Astrocyte (in vitro differentiated cells and primary cell): ENCODE results near the gene ADGRB2. TPM values are rescaled to one million over a fixed set of nuclear protein-coding genes. Genes with fewer than 3 reads are reported as not detected.
A peak's percentile ranks its signal among the peaks of the same experiment; 100 is the strongest.

Source experiments
- DNase-seq: peaks from one replicate; pipeline ENCODE4 v3.0.0-alpha.2; 2010; ENCODE audit warnings: low read depth
- FAIRE-seq: peaks from 2 replicates; lab custom pipeline; 2011; peaks lifted over from hg19 to GRCh38; lab: Jason Lieb, UNC
- H2AFZ ChIP-seq: 2 replicates; pipeline ENCODE4 v1.6.0; 2012; ENCODE audit warnings: low read depth, low read length, inconsistent platforms
- H3K27ac ChIP-seq: 2 replicates; pipeline ENCODE4 v1.5.1; 2011; ENCODE audit warnings: low read depth, low read length, inconsistent platforms
- H3K27me3 ChIP-seq: 2 replicates; pipeline ENCODE4 v1.6.0; 2011; ENCODE audit warnings: low read length, inconsistent platforms; ENCODE audit not compliant: insufficient read depth
- H3K36me3 ChIP-seq: 2 replicates; pipeline ENCODE4 v1.5.1; 2011; ENCODE audit warnings: low read length, inconsistent platforms; ENCODE audit not compliant: insufficient read depth
- H3K4me1 ChIP-seq: 2 replicates; pipeline ENCODE4 v1.5.1; 2011; ENCODE audit warnings: low read length, inconsistent platforms; ENCODE audit not compliant: insufficient read depth
- H3K4me2 ChIP-seq: 2 replicates; pipeline ENCODE4 v1.6.0; 2012; ENCODE audit warnings: low read length, inconsistent platforms
- H3K4me3 ChIP-seq: 2 replicates; pipeline ENCODE4 v1.5.1; 2011; ENCODE audit warnings: low read depth, mild to moderate bottlenecking, low read length, inconsistent platforms; ENCODE audit not compliant: insufficient read depth
- H3K79me2 ChIP-seq: 2 replicates; pipeline ENCODE4 v1.6.0; 2012; ENCODE audit warnings: mild to moderate bottlenecking, low read length, inconsistent platforms; ENCODE audit not compliant: insufficient read depth
- H3K9ac ChIP-seq: 2 replicates; pipeline ENCODE4 v1.6.0; 2012; ENCODE audit warnings: mild to moderate bottlenecking, low read length, inconsistent platforms
- H3K9me3 ChIP-seq: 2 replicates; pipeline ENCODE4 v1.5.1; 2012; ENCODE audit warnings: low read depth, mild to moderate bottlenecking, low read length, inconsistent platforms; ENCODE audit not compliant: insufficient read depth
- H4K20me1 ChIP-seq: 2 replicates; pipeline ENCODE4 v1.6.0; 2012; ENCODE audit warnings: low read length, inconsistent platforms; ENCODE audit not compliant: insufficient read depth
- H3K27ac Mint-ChIP-seq: one replicate; pipeline ENCODE4 v1.8.0; 2021; ENCODE audit warnings: mild to moderate bottlenecking, mixed read lengths; ENCODE audit not compliant: unreplicated experiment
- H3K27me3 Mint-ChIP-seq: one replicate; pipeline ENCODE4 v1.8.0; 2021; ENCODE audit warnings: low read depth, mixed read lengths; ENCODE audit not compliant: unreplicated experiment
- H3K36me3 Mint-ChIP-seq: one replicate; pipeline ENCODE4 v1.8.0; 2021; ENCODE audit warnings: low read depth, mixed read lengths; ENCODE audit not compliant: unreplicated experiment
- H3K4me1 Mint-ChIP-seq: one replicate; pipeline ENCODE4 v1.8.0; 2021; ENCODE audit warnings: low read depth, mixed read lengths; ENCODE audit not compliant: unreplicated experiment
- H3K4me3 Mint-ChIP-seq: one replicate; pipeline ENCODE4 v1.8.0; 2021; ENCODE audit warnings: mild to moderate bottlenecking, moderate library complexity, mixed read lengths; ENCODE audit not compliant: unreplicated experiment
- H3K9me3 Mint-ChIP-seq: one replicate; pipeline ENCODE4 v1.8.0; 2021; ENCODE audit warnings: mild to moderate bottlenecking, mixed read lengths; ENCODE audit not compliant: unreplicated experiment
- EZH2 ChIP-seq: IDR thresholded peaks from 2 replicates; pipeline ENCODE4 v1.6.1; 2012; ENCODE audit warnings: mild to moderate bottlenecking, low read length, inconsistent platforms; ENCODE audit not compliant: insufficient read depth
- total RNA-seq: library from RNA; stranded (reverse); gene quantifications from 2 replicates; pipeline ENCODE4 v1.2.1, GENCODE V29; 2021
- TF ChIP-seq, protein P1 (sequence below): IDR thresholded peaks from 2 replicates; pipeline ENCODE4 v1.5.1; 2011; ENCODE audit warnings: low read depth, mild to moderate bottlenecking, inconsistent platforms, low read length, moderate library complexity; ENCODE audit not compliant: insufficient read depth

ADGRB2 gene
- total RNA-seq, 1 donor from 2014 or later = 25.8 TPM

- no peak for TF ChIP-seq EZH2
- TF ChIP-seq, protein P1, sequence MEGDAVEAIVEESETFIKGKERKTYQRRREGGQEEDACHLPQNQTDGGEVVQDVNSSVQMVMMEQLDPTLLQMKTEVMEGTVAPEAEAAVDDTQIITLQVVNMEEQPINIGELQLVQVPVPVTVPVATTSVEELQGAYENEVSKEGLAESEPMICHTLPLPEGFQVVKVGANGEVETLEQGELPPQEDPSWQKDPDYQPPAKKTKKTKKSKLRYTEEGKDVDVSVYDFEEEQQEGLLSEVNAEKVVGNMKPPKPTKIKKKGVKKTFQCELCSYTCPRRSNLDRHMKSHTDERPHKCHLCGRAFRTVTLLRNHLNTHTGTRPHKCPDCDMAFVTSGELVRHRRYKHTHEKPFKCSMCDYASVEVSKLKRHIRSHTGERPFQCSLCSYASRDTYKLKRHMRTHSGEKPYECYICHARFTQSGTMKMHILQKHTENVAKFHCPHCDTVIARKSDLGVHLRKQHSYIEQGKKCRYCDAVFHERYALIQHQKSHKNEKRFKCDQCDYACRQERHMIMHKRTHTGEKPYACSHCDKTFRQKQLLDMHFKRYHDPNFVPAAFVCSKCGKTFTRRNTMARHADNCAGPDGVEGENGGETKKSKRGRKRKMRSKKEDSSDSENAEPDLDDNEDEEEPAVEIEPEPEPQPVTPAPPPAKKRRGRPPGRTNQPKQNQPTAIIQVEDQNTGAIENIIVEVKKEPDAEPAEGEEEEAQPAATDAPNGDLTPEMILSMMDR = no peak
- no peak overlapping the region for H2AFZ ChIP-seq
- Mint-ChIP-seq H3K36me3 (peaks cover 7% of the 10 kb centered on the region), H3K4me3 (peak overlapping the region; percentile 47), H3K27me3 (peaks cover 20% of the 10 kb centered on the region), H3K27ac (no peak overlapping the region), H3K9me3 (peaks cover 2% of the 10 kb centered on the region), H3K4me1 (peaks cover 7% of the 10 kb centered on the region)
- no peaks in the 10 kb centered on the region for H3K27me3 ChIP-seq
- no peak for DNase-seq
- H3K36me3 ChIP-seq = no peaks in the 10 kb centered on the region
- H3K27ac ChIP-seq = no peak overlapping the region
- no peaks in the 10 kb centered on the region for H3K79me2 ChIP-seq
- H3K4me1 ChIP-seq = peaks cover 4% of the 10 kb centered on the region
- peaks cover 8% of the 10 kb centered on the region for H4K20me1 ChIP-seq
- no peak overlapping the region for H3K4me2 ChIP-seq
- H3K9me3 ChIP-seq = no peaks in the 10 kb centered on the region
- no peak overlapping the region for H3K9ac ChIP-seq
- no peak for FAIRE-seq
- no peak overlapping the region for H3K4me3 ChIP-seq
Measured at GRCh38 chr1:31733389-31734219, 30.5 kb downstream of the ADGRB2 start.

GRCh38 chr1:31732751-31733289 lies 31.3 kb downstream of the ADGRB2 start:
- Mint-ChIP-seq H3K4me1 (peaks cover 7% of the 10 kb centered on the region), H3K4me3 (no peak overlapping the region), H3K27ac (no peak overlapping the region), H3K27me3 (peaks cover 19% of the 10 kb centered on the region), H3K9me3 (peaks cover 2% of the 10 kb centered on the region), H3K36me3 (peaks cover 7% of the 10 kb centered on the region)
- peaks cover 4% of the 10 kb centered on the region for H3K4me1 ChIP-seq
- no peaks in the 10 kb centered on the region for H3K79me2 ChIP-seq
- TF ChIP-seq EZH2 = no peak
- TF ChIP-seq, protein P1 = no peak
- no peak overlapping the region for H3K27ac ChIP-seq
- DNase-seq (no peak), FAIRE-seq (no peak)
- H2AFZ ChIP-seq = no peak overlapping the region
- no peaks in the 10 kb centered on the region for H3K27me3 ChIP-seq
- H3K4me2 ChIP-seq = no peak overlapping the region
- H3K4me3 ChIP-seq = no peak overlapping the region
- no peak overlapping the region for H3K9ac ChIP-seq
- H4K20me1 ChIP-seq = peaks cover 8% of the 10 kb centered on the region
- no peaks in the 10 kb centered on the region for H3K9me3 ChIP-seq
- H3K36me3 ChIP-seq = no peaks in the 10 kb centered on the region

DNA sequence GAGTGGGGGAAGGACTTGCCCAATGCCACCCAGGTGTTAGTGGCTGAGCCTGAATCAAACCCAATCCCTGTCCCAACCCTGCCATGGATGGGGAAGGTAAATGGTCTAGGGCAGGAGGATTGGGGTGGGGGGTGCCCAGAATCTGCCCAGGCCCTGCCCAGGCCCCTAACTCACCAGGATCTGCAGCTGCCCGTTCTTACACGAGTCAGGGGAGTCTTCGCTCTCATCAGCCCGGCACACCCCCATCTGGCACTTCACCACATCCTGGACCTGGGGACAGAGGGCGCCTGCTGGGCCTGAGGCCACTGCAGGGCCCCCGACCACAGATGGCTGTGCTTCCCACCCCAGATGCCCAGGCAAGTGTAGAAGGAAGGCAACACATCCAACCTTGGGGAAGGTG lies 31.8 kb downstream of the ADGRB2 start:
- Histone ChIP-seq H3K79me2 (no peaks in the 10 kb centered on the region), H3K27me3 (no peaks in the 10 kb centered on the region), H3K27ac (no peak overlapping the region), H3K36me3 (no peaks in the 10 kb centered on the region), H3K4me3 (no peak overlapping the region), H3K9me3 (no peaks in the 10 kb centered on the region), H3K4me1 (peaks cover 4% of the 10 kb centered on the region), H4K20me1 (peaks cover 8% of the 10 kb centered on the region), H3K9ac (no peak overlapping the region), H2AFZ (no peak overlapping the region), H3K4me2 (no peak overlapping the region)
- Mint-ChIP-seq H3K9me3 (peaks cover 2% of the 10 kb centered on the region), H3K4me3 (no peak overlapping the region), H3K36me3 (peaks cover 6% of the 10 kb centered on the region), H3K27me3 (peaks cover 18% of the 10 kb centered on the region), H3K4me1 (peaks cover 7% of the 10 kb centered on the region), H3K27ac (no peak overlapping the region)
- TF ChIP-seq EZH2 = no peak
- TF ChIP-seq, protein P1 = no peak
- FAIRE-seq (no peak), DNase-seq (no peak)
